GM12875 (cell line): Measurements from ENCODE around the gene NRN1.

Experiments used
- H3K4me3 ChIP-seq: one replicate; pipeline ENCODE4 v1.5.1; 2011; ENCODE audit warnings: low read depth, low read length, control low read depth
- TF ChIP-seq, protein P1 (sequence below): IDR thresholded peaks from 2 replicates; pipeline ENCODE4 v1.5.1; 2011; ENCODE audit warnings: low read depth, mild to moderate bottlenecking, control low read depth, inconsistent platforms, low read length, moderate library complexity, borderline replicate concordance; ENCODE audit not compliant: insufficient read depth

Gene NRN1

DNA sequence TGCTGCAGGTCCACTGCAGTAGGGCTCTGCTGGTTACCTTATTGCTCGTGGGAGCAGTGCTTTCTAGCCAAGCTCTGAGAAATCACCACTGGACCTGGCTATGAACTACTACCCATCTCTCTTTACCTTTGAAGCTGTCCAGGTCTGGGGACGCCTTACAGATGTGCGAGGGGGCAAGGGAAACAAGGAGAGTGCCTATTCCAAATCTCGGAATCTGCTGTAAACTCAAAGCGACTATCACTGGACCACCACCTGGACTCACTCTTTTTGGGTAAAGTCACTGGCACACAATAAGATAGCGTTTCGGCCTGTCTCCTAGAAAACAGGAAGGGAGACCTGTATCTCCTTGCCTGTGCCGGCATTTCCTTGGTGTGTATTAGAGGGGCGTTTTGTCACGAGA, 5.3 kb downstream of the NRN1 start:
- TF ChIP-seq, protein P1, sequence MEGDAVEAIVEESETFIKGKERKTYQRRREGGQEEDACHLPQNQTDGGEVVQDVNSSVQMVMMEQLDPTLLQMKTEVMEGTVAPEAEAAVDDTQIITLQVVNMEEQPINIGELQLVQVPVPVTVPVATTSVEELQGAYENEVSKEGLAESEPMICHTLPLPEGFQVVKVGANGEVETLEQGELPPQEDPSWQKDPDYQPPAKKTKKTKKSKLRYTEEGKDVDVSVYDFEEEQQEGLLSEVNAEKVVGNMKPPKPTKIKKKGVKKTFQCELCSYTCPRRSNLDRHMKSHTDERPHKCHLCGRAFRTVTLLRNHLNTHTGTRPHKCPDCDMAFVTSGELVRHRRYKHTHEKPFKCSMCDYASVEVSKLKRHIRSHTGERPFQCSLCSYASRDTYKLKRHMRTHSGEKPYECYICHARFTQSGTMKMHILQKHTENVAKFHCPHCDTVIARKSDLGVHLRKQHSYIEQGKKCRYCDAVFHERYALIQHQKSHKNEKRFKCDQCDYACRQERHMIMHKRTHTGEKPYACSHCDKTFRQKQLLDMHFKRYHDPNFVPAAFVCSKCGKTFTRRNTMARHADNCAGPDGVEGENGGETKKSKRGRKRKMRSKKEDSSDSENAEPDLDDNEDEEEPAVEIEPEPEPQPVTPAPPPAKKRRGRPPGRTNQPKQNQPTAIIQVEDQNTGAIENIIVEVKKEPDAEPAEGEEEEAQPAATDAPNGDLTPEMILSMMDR = no peak
- no peak overlapping the region for H3K4me3 ChIP-seq

DNA sequence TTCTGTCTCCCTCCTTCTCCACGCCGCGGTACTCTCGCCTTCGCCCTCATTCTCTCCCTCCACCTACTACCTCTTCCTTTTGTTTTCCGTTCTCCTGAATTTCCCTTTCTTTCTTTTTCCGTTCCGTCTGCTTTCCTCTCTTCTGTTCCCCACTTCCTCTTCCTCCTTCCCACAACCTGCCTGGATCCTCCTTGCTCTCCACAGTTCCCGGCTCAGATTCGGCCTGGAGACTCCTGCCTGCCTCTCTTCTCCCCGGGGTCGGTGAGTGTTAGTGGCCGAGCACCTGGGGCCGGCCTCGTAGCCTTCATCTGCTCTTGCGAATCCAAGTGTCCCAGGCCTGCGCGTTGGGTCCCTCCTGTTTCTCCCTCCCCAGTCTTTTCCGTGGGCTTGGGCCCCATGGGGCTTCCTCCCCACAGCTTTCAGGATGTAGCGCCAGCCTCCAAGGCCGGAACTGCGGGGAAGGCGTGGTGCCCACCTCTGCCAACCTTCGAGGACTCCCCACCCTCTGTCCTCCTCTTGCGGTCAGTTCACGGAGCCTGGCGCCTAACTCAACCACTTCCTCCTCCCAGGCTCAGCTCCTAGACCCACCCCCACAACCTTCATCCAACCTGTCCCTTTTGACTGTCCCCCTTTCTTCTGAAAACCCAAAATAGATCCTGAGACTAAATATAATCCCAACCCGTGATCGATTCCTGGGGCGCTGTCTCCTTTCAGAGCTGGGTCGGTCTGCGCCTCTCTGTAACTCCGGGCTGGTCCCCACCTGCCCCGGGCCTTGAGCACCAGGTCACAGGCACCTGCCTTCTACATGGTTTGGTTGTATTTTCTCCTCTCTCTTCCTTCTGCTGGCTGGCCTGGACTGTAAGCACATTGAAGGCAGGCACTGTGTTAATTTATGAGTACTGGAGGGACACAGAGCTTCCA, 6.8 kb downstream of the NRN1 start:
- H3K4me3 ChIP-seq = no peak overlapping the region
- TF ChIP-seq, protein P1 = no peak

- TF ChIP-seq, protein P1 = no peak
- H3K4me3 ChIP-seq = no peak overlapping the region
Observed at GRCh38 chr6:5998711-5999687, 7.7 kb downstream of the NRN1 start.

GRCh38 chr6:5998236-5998635, 8.5 kb downstream of the NRN1 start:
- TF ChIP-seq, protein P1 = no peak
- H3K4me3 ChIP-seq = no peak overlapping the region

GRCh38 chr6:5997420-5997987, 9.2 kb downstream of the NRN1 start:
- TF ChIP-seq, protein P1 = no peak
- H3K4me3 ChIP-seq = peak overlapping the region; percentile 1

DNA sequence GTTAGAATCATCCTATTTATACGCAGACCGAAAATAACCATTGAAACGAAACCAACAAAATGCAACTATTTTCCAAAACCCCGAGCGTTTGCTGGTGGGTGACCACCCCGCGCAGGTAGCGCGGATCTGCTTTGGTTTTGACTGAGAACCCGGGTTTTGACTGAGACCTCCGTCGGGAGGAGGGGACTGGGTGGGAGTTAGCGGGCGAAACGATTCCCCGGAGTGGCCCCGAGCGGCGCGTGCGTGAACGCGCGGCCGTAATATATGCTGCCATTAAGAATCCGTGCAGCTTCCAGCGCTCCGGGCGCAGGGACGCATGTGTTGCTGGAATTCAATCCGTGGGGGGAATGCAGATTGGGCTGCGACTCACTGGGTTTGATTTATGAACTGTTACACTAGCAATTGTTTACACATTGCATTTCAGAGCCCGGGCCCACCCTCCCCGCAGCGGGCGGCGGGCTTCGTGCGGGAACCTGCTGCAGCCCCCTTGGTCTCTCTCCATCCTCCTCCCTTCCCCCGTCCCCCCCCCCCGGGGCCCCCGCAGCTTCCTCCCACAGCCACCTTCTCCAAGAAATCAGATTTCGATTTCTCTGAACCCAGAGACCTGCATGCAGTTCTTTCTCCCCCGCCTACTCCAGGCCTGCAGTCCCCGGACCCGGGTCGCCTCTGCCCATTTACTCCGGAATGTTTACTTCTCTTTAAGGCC, 9.9 kb downstream of the NRN1 start:
- TF ChIP-seq, protein P1 = no peak
- H3K4me3 ChIP-seq = peak overlapping the region; percentile 35
